ENCODE results near the gene STH. TPM values are rescaled to one million over a fixed set of nuclear protein-coding genes. Genes with fewer than 3 reads are reported as not detected.
"Not testable (repeated sequence)": the region's sequence is repeated elsewhere in the genome, so short reads cannot be mapped to it uniquely, and the experiment has no call there.

Gene STH
- total and polyA plus RNA-seq, 5 donors, result not detected

GRCh38 chr17:45997624-45998023 is 1.4 kb upstream of the STH start:
- DNase-seq, result no peak

DNA sequence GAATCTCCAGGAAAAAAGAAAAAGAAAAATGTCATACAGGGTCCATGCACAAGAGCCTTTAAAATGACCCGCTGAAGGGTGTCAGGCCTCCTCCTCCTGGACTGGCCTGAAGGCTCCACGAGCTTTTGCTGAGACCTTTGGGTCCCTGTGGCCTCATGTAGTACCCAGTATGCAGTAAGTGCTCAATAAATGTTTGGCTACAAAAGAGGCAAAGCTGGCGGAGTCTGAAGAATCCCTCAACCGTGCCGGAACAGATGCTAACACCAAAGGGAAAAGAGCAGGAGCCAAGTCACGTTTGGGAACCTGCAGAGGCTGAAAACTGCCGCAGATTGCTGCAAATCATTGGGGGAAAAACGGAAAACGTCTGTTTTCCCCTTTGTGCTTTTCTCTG is 845 bp downstream of the STH start:
- ATAC-seq (no peak), DNase-seq (no peak)
- intact Hi-C loops (cut with DNase I), result loop anchor here in 3 of 4 donors (5.0 to 10.0 kb wide), 2 partner anchors 212 to 285 kb away; no protein-coding TSS in a partner anchor
- WGBS, result 79% methylated on average over 9 of the region's 9 CpGs
- H3K4me1 ChIP-seq (ENCODE audit: control insufficient read depth, insufficient read depth, low read length), result no peaks in the 10 kb centered on the region
- no peak overlapping the region for H3K27ac ChIP-seq (ENCODE audit: low read length)
- no peaks in the 10 kb centered on the region for H3K9me3 ChIP-seq (ENCODE audit: control insufficient read depth, low read length)
- H3K4me3 ChIP-seq (ENCODE audit: low read length), result no peak overlapping the region
- no peaks in the 10 kb centered on the region for H3K27me3 ChIP-seq (ENCODE audit: control insufficient read depth, insufficient read depth)

More at GRCh38 chr17:45997624-45998023, 1.4 kb upstream of the STH start:
- H3K27ac ChIP-seq (ENCODE audit: low read length), result no peak overlapping the region
- H3K27me3 ChIP-seq (ENCODE audit: control insufficient read depth, insufficient read depth), result no peaks in the 10 kb centered on the region
- ATAC-seq, result no peak
- whole genome bisulfite sequencing, result 86% methylated on average over 9 of the region's 9 CpGs
- no peaks in the 10 kb centered on the region for H3K4me1 ChIP-seq (ENCODE audit: control insufficient read depth, insufficient read depth, low read length)
- no peak overlapping the region for H3K4me3 ChIP-seq (ENCODE audit: low read length)
- H3K9me3 ChIP-seq (ENCODE audit: control insufficient read depth, low read length), result no peaks in the 10 kb centered on the region
- intact Hi-C loops (cut with DNase I), result no loop called here

DNA sequence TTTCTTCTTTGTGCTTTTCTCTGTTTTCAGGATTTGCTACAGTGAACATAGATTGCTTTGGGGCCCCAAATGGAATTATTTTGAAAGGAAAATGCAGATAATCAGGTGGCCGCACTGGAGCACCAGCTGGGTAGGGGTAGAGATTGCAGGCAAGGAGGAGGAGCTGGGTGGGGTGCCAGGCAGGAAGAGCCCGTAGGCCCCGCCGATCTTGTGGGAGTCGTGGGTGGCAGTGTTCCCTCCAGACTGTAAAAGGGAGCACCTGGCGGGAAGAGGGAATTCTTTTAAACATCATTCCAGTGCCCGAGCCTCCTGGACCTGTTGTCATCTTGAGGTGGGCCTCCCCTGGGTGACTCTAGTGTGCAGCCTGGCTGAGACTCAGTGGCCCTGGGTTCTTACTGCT is 1.2 kb downstream of the STH start:
- Histone ChIP-seq H3K27ac (ENCODE audit: low read length) (no peak overlapping the region), H3K9me3 (ENCODE audit: control insufficient read depth, low read length) (no peaks in the 10 kb centered on the region), H3K4me1 (ENCODE audit: control insufficient read depth, insufficient read depth, low read length) (no peaks in the 10 kb centered on the region), H3K4me3 (ENCODE audit: low read length) (no peak overlapping the region), H3K27me3 (ENCODE audit: control insufficient read depth, insufficient read depth) (no peaks in the 10 kb centered on the region)
- ATAC-seq, result no peak
- WGBS, result 68% methylated on average over 7 of the region's 7 CpGs
- intact Hi-C loops (cut with DNase I), result loop anchor here in 3 of 4 donors (5.0 to 10.0 kb wide), 2 partner anchors 212 to 285 kb away; no protein-coding TSS in a partner anchor
- DNase-seq, result no peak

DNA sequence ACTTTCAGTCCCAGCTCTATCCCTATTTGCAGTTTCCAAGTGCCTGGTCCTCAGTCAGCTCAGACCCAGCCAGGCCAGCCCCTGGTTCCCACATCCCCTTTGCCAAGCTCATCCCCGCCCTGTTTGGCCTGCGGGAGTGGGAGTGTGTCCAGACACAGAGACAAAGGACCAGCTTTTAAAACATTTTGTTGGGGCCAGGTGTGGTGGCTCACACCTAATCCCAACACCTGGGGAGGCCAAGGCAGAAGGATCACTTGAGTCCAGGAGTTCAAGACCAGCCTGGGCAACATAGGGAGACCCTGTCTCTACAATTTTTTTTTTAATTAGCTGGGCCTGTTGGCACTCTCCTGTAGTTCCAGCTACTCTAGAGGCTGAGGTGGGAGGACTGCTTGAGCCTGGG is 1.7 kb downstream of the STH start:
- H3K9me3 ChIP-seq (ENCODE audit: control insufficient read depth, low read length), result no peaks in the 10 kb centered on the region
- H3K27me3 ChIP-seq (ENCODE audit: control insufficient read depth, insufficient read depth), result no peaks in the 10 kb centered on the region
- no peak for DNase-seq
- 66% methylated on average over 2 of the region's 2 CpGs for WGBS
- H3K27ac ChIP-seq (ENCODE audit: low read length), result no peak overlapping the region
- intact Hi-C loops (cut with DNase I), result loop anchor here in 3 of 4 donors (5.0 to 10.0 kb wide), 2 partner anchors 212 to 284 kb away; no protein-coding TSS in a partner anchor
- ATAC-seq, result no peak
- H3K4me3 ChIP-seq (ENCODE audit: low read length), result no peak overlapping the region
- H3K4me1 ChIP-seq (ENCODE audit: control insufficient read depth, insufficient read depth, low read length), result no peaks in the 10 kb centered on the region

DNA sequence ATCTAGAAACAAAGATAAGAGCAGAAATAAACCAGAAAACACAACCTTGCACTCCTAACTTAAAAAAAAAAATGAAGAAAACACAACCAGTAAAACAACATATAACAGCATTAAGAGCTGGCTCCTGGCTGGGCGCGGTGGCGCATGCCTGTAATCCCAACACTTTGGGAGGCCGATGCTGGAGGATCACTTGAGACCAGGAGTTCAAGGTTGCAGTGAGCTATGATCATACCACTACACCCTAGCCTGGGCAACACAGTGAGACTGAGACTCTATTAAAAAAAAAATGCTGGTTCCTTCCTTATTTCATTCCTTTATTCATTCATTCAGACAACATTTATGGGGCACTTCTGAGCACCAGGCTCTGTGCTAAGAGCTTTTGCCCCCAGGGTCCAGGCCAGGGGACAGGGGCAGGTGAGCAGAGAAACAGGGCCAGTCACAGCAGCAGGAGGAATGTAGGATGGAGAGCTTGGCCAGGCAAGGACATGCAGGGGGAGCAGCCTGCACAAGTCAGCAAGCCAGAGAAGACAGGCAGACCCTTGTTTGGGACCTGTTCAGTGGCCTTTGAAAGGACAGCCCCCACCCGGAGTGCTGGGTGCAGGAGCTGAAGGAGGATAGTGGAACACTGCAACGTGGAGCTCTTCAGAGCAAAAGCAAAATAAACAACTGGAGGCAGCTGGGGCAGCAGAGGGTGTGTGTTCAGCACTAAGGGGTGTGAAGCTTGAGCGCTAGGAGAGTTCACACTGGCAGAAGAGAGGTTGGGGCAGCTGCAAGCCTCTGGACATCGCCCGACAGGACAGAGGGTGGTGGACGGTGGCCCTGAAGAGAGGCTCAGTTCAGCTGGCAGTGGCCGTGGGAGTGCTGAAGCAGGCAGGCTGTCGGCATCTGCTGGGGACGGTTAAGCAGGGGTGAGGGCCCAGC is 2.6 kb downstream of the STH start:
- H3K4me1 ChIP-seq (ENCODE audit: control insufficient read depth, insufficient read depth, low read length), result no peaks in the 10 kb centered on the region
- H3K27me3 ChIP-seq (ENCODE audit: control insufficient read depth, insufficient read depth), result no peaks in the 10 kb centered on the region
- DNase-seq (no peak), ATAC-seq (peak in 1 of 2 donors; percentile 11)
- H3K4me3 ChIP-seq (ENCODE audit: low read length), result no peak overlapping the region
- no peak overlapping the region for H3K27ac ChIP-seq (ENCODE audit: low read length)
- intact Hi-C loops (cut with DNase I), result loop anchor here (2.0 to 10.0 kb wide), 3 partner anchors 211 to 283 kb away; no protein-coding TSS in a partner anchor
- no peaks in the 10 kb centered on the region for H3K9me3 ChIP-seq (ENCODE audit: control insufficient read depth, low read length)
- 68% methylated on average over 13 of the region's 13 CpGs for WGBS

DNA sequence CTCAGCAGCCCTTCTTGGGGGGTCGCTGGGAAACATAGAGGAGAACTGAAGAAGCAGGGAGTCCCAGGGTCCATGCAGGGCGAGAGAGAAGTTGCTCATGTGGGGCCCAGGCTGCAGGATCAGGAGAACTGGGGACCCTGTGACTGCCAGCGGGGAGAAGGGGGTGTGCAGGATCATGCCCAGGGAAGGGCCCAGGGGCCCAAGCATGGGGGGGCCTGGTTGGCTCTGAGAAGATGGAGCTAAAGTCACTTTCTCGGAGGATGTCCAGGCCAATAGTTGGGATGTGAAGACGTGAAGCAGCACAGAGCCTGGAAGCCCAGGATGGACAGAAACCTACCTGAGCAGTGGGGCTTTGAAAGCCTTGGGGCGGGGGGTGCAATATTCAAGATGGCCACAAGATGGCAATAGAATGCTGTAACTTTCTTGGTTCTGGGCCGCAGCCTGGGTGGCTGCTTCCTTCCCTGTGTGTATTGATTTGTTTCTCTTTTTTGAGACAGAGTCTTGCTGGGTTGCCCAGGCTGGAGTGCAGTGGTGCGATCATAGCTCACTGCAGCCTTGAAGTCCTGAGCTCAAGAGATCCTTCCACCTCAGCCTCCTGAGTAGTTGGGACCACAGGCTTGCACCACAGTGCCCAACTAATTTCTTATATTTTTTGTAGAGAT is 3.4 kb downstream of the STH start:
- H3K4me1 ChIP-seq (ENCODE audit: control insufficient read depth, insufficient read depth, low read length), result no peaks in the 10 kb centered on the region
- no peaks in the 10 kb centered on the region for H3K9me3 ChIP-seq (ENCODE audit: control insufficient read depth, low read length)
- WGBS, result 24% methylated on average over 8 of the region's 8 CpGs
- no peak overlapping the region for H3K4me3 ChIP-seq (ENCODE audit: low read length)
- no peaks in the 10 kb centered on the region for H3K27me3 ChIP-seq (ENCODE audit: control insufficient read depth, insufficient read depth)
- DNase-seq (peak; percentile 48 to 81 (median 73)), ATAC-seq (peak; percentile 73 to 82)
- H3K27ac ChIP-seq (ENCODE audit: low read length), result no peak overlapping the region
- intact Hi-C loops (cut with DNase I), result loop anchor here (2.0 to 10.0 kb wide), 3 partner anchors 210 to 282 kb away; no protein-coding TSS in a partner anchor

GRCh38 chr17:46002973-46003316 is 3.9 kb downstream of the STH start:
- no peak overlapping the region for H3K4me3 ChIP-seq (ENCODE audit: low read length)
- H3K27me3 ChIP-seq (ENCODE audit: control insufficient read depth, insufficient read depth), result no peaks in the 10 kb centered on the region
- WGBS, result 66% methylated on average over 7 of the region's 7 CpGs
- no peak for DNase-seq
- no peaks in the 10 kb centered on the region for H3K4me1 ChIP-seq (ENCODE audit: control insufficient read depth, insufficient read depth, low read length)
- no peak for ATAC-seq
- no peaks in the 10 kb centered on the region for H3K9me3 ChIP-seq (ENCODE audit: control insufficient read depth, low read length)
- intact Hi-C loops (cut with DNase I), result loop anchor here (2.0 to 10.0 kb wide), 3 partner anchors 209 to 282 kb away; no protein-coding TSS in a partner anchor
- H3K27ac ChIP-seq (ENCODE audit: low read length), result no peak overlapping the region

DNA sequence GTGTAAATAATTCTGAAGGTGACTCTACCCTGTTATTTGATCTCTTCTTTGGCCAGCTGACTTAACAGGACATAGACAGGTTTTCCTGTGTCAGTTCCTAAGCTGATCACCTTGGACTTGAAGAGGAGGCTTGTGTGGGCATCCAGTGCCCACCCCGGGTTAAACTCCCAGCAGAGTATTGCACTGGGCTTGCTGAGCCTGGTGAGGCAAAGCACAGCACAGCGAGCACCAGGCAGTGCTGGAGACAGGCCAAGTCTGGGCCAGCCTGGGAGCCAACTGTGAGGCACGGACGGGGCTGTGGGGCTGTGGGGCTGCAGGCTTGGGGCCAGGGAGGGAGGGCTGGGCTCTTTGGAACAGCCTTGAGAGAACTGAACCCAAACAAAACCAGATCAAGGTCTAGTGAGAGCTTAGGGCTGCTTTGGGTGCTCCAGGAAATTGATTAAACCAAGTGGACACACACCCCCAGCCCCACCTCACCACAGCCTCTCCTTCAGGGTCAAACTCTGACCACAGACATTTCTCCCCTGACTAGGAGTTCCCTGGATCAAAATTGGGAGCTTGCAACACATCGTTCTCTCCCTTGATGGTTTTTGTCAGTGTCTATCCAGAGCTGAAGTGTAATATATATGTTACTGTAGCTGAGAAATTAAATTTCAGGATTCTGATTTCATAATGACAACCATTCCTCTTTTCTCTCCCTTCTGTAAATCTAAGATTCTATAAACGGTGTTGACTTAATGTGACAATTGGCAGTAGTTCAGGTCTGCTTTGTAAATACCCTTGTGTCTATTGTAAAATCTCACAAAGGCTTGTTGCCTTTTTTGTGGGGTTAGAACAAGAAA is 5.1 kb downstream of the STH start:
- peak; percentile 36 to 43 for ATAC-seq
- 40% methylated on average over 6 of the region's 6 CpGs for WGBS
- Histone ChIP-seq H3K9me3 (ENCODE audit: control insufficient read depth, low read length) (no peaks in the 10 kb centered on the region), H3K4me1 (ENCODE audit: control insufficient read depth, insufficient read depth, low read length) (no peaks in the 10 kb centered on the region), H3K27ac (ENCODE audit: low read length) (no peak overlapping the region), H3K27me3 (ENCODE audit: control insufficient read depth, insufficient read depth) (no peaks in the 10 kb centered on the region), H3K4me3 (ENCODE audit: low read length) (no peak overlapping the region)
- peak; percentile 39 to 81 (median 73) for DNase-seq
- intact Hi-C loops (cut with DNase I), result loop anchor here (2.0 to 10.0 kb wide), 3 partner anchors 208 to 281 kb away; no protein-coding TSS in a partner anchor

DNA sequence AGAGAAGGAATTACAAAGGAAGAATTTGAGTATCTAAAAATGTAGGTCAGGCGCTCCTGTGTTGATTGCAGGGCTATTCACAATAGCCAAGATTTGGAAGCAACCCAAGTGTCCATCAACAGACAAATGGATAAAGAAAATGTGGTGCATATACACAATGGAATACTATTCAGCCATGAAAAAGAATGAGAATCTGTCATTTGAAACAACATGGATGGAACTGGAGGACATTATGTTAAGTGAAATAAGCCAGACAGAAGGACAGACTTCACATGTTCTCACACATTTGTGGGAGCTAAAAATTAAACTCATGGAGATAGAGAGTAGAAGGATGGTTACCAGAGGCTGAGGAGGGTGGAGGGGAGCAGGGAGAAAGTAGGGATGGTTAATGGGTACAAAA is 7.0 kb downstream of the STH start:
- ATAC-seq, result not testable (repeated sequence)

DNA sequence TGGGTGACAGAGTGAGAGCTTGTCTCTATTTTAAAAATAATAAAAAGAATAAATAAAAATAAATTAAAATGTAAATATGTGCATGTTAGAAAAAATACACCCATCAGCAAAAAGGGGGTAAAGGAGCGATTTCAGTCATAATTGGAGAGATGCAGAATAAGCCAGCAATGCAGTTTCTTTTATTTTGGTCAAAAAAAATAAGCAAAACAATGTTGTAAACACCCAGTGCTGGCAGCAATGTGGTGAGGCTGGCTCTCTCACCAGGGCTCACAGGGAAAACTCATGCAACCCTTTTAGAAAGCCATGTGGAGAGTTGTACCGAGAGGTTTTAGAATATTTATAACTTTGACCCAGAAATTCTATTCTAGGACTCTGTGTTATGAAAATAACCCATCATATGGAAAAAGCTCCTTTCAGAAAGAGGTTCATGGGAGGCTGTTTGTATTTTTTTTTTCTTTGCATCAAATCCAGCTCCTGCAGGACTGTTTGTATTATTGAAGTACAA is 8.5 kb downstream of the STH start:
- 60% methylated on average over 2 of the region's 2 CpGs for WGBS
- ATAC-seq (no peak), DNase-seq (no peak)
- intact Hi-C loops (cut with DNase I), result loop anchor here in 1 of 4 donors (10.0 kb wide), 1 partner anchor 277 kb away; no protein-coding TSS in a partner anchor
- Histone ChIP-seq H3K27ac (ENCODE audit: low read length) (no peak overlapping the region), H3K27me3 (ENCODE audit: control insufficient read depth, insufficient read depth) (no peaks in the 10 kb centered on the region), H3K9me3 (ENCODE audit: control insufficient read depth, low read length) (no peaks in the 10 kb centered on the region), H3K4me1 (ENCODE audit: control insufficient read depth, insufficient read depth, low read length) (no peaks in the 10 kb centered on the region), H3K4me3 (ENCODE audit: low read length) (no peak overlapping the region)

More for the DNA sequence above, 7.0 kb downstream of the STH start:
- not testable (repeated sequence) for H3K9me3 ChIP-seq (ENCODE audit: control insufficient read depth, low read length); H3K4me1 ChIP-seq (ENCODE audit: control insufficient read depth, insufficient read depth, low read length); H3K27me3 ChIP-seq (ENCODE audit: control insufficient read depth, insufficient read depth); DNase-seq; H3K27ac ChIP-seq (ENCODE audit: low read length); H3K4me3 ChIP-seq (ENCODE audit: low read length)
- intact Hi-C loops (cut with DNase I), result loop anchor here in 1 of 4 donors (10.0 kb wide), 1 partner anchor 279 kb away; no protein-coding TSS in a partner anchor
- WGBS, result 91% methylated on average over 1 of the region's 1 CpG

All from right cardiac atrium (tissue), 5 donors.